DND-41 (cell line): Measurements from ENCODE around the gene ASB18.

Source experiments
- ATAC-seq: fragments of 200-7000 bp; cut with Tn5 transposase; 3 replicates; pipeline ENCODE4 v1.9.1; 2021; ENCODE audit warnings: low read depth; ENCODE audit not compliant: insufficient read depth
- DNase-seq: peaks from one replicate; pipeline ENCODE4 v3.0.0-alpha.2; 2020
- H2AFZ ChIP-seq: 2 replicates; pipeline ENCODE4 v1.6.0; 2012; ENCODE audit warnings: low read depth, low read length
- H3K27ac ChIP-seq: 2 replicates; pipeline ENCODE4 v1.5.1; 2012; ENCODE audit warnings: low read length, inconsistent platforms
- H3K27me3 ChIP-seq: fragments of 200-600 bp; sonication (generic); 2 replicates; pipeline ENCODE4 v1.6.0; 2012; ENCODE audit warnings: low read length, mild to moderate bottlenecking, inconsistent platforms; ENCODE audit not compliant: insufficient read depth, poor library complexity
- H3K36me3 ChIP-seq: 2 replicates; pipeline ENCODE4 v1.5.1; 2012; ENCODE audit warnings: low read length, inconsistent platforms; ENCODE audit not compliant: insufficient read depth
- H3K4me1 ChIP-seq: 2 replicates; pipeline ENCODE4 v1.5.1; 2012; ENCODE audit warnings: mild to moderate bottlenecking, low read length; ENCODE audit not compliant: insufficient read depth
- H3K4me2 ChIP-seq: 2 replicates; pipeline ENCODE4 v1.6.0; 2012; ENCODE audit warnings: mild to moderate bottlenecking, moderate library complexity, low read length, inconsistent platforms; ENCODE audit not compliant: insufficient read depth
- H3K4me3 ChIP-seq, 2 experiments: fragments of 200-600 bp in 1 of 2; shearing (Covaris generic) in 1 of 2; 2 replicates each; pipeline ENCODE4 v1.5.1; 2012 to 2016; ENCODE audit warnings: inconsistent platforms in 2 of 2, low read length in 2 of 2, mild to moderate bottlenecking in 2 of 2, low read depth in 1 of 2, moderate library complexity in 1 of 2
- H3K79me2 ChIP-seq: 2 replicates; pipeline ENCODE4 v1.6.0; 2012; ENCODE audit warnings: low read length, inconsistent platforms; ENCODE audit not compliant: insufficient read depth
- H3K9ac ChIP-seq: 2 replicates; pipeline ENCODE4 v1.6.0; 2012; ENCODE audit warnings: low read depth, mild to moderate bottlenecking, inconsistent platforms, low read length, moderate library complexity
- H3K9me3 ChIP-seq: 2 replicates; pipeline ENCODE4 v1.5.1; 2012; ENCODE audit warnings: low read length, moderate library complexity, mild to moderate bottlenecking, inconsistent platforms; ENCODE audit not compliant: insufficient read depth, severe bottlenecking
- H4K20me1 ChIP-seq: 2 replicates; pipeline ENCODE4 v1.6.0; 2012; ENCODE audit warnings: low read length; ENCODE audit not compliant: insufficient read depth
- CTCF ChIP-seq: IDR thresholded peaks from 2 replicates; pipeline ENCODE4 v1.5.1; 2012; ENCODE audit warnings: borderline replicate concordance, low read length, moderate library complexity, mild to moderate bottlenecking; ENCODE audit not compliant: poor library complexity, severe bottlenecking; ENCODE audit errors: extremely low read depth
- EZH2 ChIP-seq: IDR thresholded peaks from 3 replicates; pipeline ENCODE4 v1.6.1; 2012; ENCODE audit warnings: borderline replicate concordance, low read depth, mild to moderate bottlenecking, moderate library complexity, low read length, inconsistent platforms; ENCODE audit not compliant: severe bottlenecking

Gene ASB18

DNA sequence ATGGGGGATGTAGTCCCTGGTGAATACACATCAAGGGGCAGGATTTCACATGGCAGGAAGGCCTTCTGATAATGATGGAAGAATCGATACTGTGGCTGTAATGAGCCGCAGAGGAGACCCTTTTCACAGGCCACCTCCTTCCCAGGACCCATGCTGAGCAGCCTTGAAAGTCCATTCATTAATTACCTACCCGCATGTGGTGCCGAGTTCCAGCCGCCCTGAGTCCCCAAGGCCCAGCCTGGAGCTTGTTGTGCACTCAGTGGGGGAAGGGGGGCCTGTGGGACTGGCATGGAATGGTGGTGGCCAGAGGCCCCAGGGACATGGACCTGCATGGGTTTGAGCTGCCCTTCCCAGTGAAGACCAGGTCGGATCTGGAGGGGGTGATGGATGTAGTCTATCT is 25.5 kb downstream of the ASB18 start:
- no peaks in the 10 kb centered on the region for H3K27me3 ChIP-seq
- no peak overlapping the region for H3K27ac ChIP-seq
- DNase-seq: no peak

GRCh38 chr2:236237468-236238190 is 26.6 kb downstream of the ASB18 start:
- no peak overlapping the region for H3K4me3 ChIP-seq
- TF ChIP-seq EZH2: no peak
- no peaks in the 10 kb centered on the region for H3K4me1 ChIP-seq
- H3K36me3 ChIP-seq: no peaks in the 10 kb centered on the region
- no peaks in the 10 kb centered on the region for H3K9me3 ChIP-seq
- no peaks in the 10 kb centered on the region for H3K27me3 ChIP-seq
- H3K27ac ChIP-seq: no peak overlapping the region
- H2AFZ ChIP-seq: no peak overlapping the region
- no peaks in the 10 kb centered on the region for H4K20me1 ChIP-seq
- H3K9ac ChIP-seq: no peak overlapping the region
- no peaks in the 10 kb centered on the region for H3K79me2 ChIP-seq
- H3K4me2 ChIP-seq: no peak overlapping the region
- ATAC-seq: no peak
- no peak for DNase-seq

More for the DNA sequence above, 25.5 kb downstream of the ASB18 start:
- Histone ChIP-seq H3K9ac (no peak overlapping the region), H3K4me1 (no peaks in the 10 kb centered on the region), H3K79me2 (no peaks in the 10 kb centered on the region), H2AFZ (no peak overlapping the region), H3K9me3 (no peaks in the 10 kb centered on the region), H3K4me3 (no peak overlapping the region), H3K4me2 (no peak overlapping the region), H4K20me1 (no peaks in the 10 kb centered on the region), H3K36me3 (no peaks in the 10 kb centered on the region)
- no peak for ATAC-seq
- TF ChIP-seq CTCF (no peak), EZH2 (no peak)

DNA sequence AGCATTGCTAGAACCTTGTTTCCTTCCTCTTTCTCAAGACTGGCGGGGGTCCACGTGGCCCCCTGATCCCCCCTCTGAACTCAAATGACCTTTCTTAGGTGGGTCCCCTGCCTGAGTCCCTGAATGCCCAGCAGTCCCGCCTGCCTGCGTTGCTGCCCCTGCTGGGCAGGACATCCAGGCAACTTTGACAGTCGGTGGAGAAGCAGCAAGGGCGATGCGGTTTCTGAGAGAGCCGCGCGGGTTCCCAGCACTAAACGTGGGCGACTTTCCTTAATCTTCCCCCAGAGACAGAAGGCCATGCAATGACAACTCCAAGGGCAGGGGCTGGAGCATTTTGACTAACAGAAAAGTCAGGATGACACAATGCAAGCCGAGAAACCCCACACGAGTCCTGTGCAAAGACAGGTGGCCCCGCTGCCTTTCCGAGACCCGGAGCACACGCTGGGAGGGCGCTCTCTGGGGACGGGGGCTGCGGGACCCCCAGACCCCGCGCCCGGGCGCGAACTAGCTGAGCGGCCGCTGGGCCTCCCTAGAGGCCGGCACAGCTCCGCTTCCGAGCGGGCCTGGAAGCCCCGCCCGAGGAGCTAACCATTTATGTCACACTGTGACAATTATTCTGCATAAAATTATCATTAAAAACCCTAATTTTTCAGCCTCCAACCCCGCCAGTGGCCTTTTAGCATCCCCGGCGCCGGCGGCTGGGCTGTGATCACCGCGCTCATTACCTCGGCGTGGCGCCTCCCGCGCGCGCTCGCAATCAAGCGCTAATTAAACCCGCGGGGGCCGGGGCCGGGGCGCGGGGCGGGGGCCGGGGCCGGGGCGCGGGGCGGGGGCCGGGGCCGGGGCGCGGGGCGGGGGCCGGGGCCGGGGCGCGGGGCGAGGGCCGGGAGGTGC is 27.4 kb downstream of the ASB18 start:
- H3K9me3 ChIP-seq: no peaks in the 10 kb centered on the region
- no peak overlapping the region for H3K27ac ChIP-seq
- DNase-seq (no peak), ATAC-seq (no peak)
- no peaks in the 10 kb centered on the region for H3K27me3 ChIP-seq
- no peaks in the 10 kb centered on the region for H3K4me1 ChIP-seq
- no peak overlapping the region for H3K9ac ChIP-seq
- H3K4me2 ChIP-seq: no peak overlapping the region
- no peaks in the 10 kb centered on the region for H3K79me2 ChIP-seq
- no peak overlapping the region for H2AFZ ChIP-seq
- H3K4me3 ChIP-seq: no peak overlapping the region
- H4K20me1 ChIP-seq: no peaks in the 10 kb centered on the region
- H3K36me3 ChIP-seq: no peaks in the 10 kb centered on the region
- TF ChIP-seq EZH2 (no peak), CTCF (no peak)

GRCh38 chr2:236229186-236229585 is 35.0 kb downstream of the ASB18 start:
- Histone ChIP-seq H3K27ac (no peak overlapping the region), H3K27me3 (peaks cover 4% of the 10 kb centered on the region), H3K4me2 (no peak overlapping the region), H4K20me1 (no peaks in the 10 kb centered on the region), H3K9me3 (no peaks in the 10 kb centered on the region), H3K79me2 (no peaks in the 10 kb centered on the region), H3K9ac (no peak overlapping the region), H3K4me3 (no peak overlapping the region), H3K4me1 (no peaks in the 10 kb centered on the region), H3K36me3 (no peaks in the 10 kb centered on the region), H2AFZ (no peak overlapping the region)
- no peak for DNase-seq
- no peak for ATAC-seq
- TF ChIP-seq EZH2 (no peak), CTCF (no peak)
